H1 (cell line): Measurements from ENCODE around the gene MCHR1. TPM values are rescaled to one million over a fixed set of nuclear protein-coding genes. Genes with fewer than 3 reads are reported as not detected.
A peak's percentile ranks its signal among the peaks of the same experiment; 100 is the strongest.

Experiments
- CTCF ChIA-PET: fragments of 300-600 bp; sonication (Branson Sonifier 250); formaldehyde crosslinking; loops from one replicate; lab custom pipeline; 2021; ENCODE audit not compliant: partially characterized antibody; lab: Charles Lee
- POLR2A ChIA-PET: fragments of 300-600 bp; sonication (Branson Sonifier 250); formaldehyde crosslinking; loops from one replicate; lab custom pipeline; 2021; ENCODE audit warnings: inconsistent platforms; ENCODE audit not compliant: partially characterized antibody; lab: Charles Lee
- DNase-seq, 2 experiments: peaks; one replicate each; pipeline versions ENCODE4 v3.0.0 to v3.0.0-alpha.2; 2010 to 2022; ENCODE audit warnings: low spot score in 2 of 2, low read depth in 1 of 2, mixed read lengths in 1 of 2
- FAIRE-seq: peaks from 2 replicates; lab custom pipeline; 2011; peaks lifted over from hg19 to GRCh38; lab: Jason Lieb, UNC
- H2AFZ ChIP-seq: 2 replicates; pipeline ENCODE4 v1.8.1; 2012; ENCODE audit warnings: low read length, inconsistent platforms
- H2AK5ac ChIP-seq: 2 replicates; pipeline ENCODE4 v1.6.1; 2013; ENCODE audit warnings: low read depth, low read length
- H2BK120ac ChIP-seq: replicated peaks from 2 replicates; pipeline ENCODE3; 2013; ENCODE audit warnings: low read depth, low read length, inconsistent platforms
- H2BK12ac ChIP-seq: 2 replicates; pipeline ENCODE4 v1.6.1; 2013; ENCODE audit warnings: low read depth, low read length
- H2BK15ac ChIP-seq: 2 replicates; pipeline ENCODE4 v1.6.1; 2013; ENCODE audit warnings: low read length
- H2BK20ac ChIP-seq: 2 replicates; pipeline ENCODE4 v1.6.1; 2013; ENCODE audit warnings: low read length
- H2BK5ac ChIP-seq: 2 replicates; pipeline ENCODE4 v1.6.1; 2013; ENCODE audit warnings: low read depth, low read length
- H3K14ac ChIP-seq: 2 replicates; pipeline ENCODE4 v1.6.1; 2013; ENCODE audit warnings: inconsistent platforms; ENCODE audit not compliant: insufficient read length
- H3K18ac ChIP-seq: 2 replicates; pipeline ENCODE4 v1.6.1; 2013; ENCODE audit warnings: low read length; ENCODE audit errors: extremely low read depth
- H3K23ac ChIP-seq: 2 replicates; pipeline ENCODE4 v1.6.1; 2013; ENCODE audit warnings: inconsistent platforms; ENCODE audit not compliant: insufficient read length
- H3K23me2 ChIP-seq: 2 replicates; pipeline ENCODE4 v1.6.1; 2013; ENCODE audit warnings: low read depth, low read length
- H3K27ac ChIP-seq: 2 replicates; pipeline ENCODE4 v1.6.1; 2011; ENCODE audit warnings: low read depth, low read length, inconsistent platforms
- H3K27me3 ChIP-seq, 4 experiments: replicated peaks in 1 of 4; 1 replicate in 1 of 4; 2 replicates in 3 of 4; pipeline versions ENCODE4 v1.6.1 to v1.8.1; 2011 to 2013; ENCODE audit warnings: low read length in 3 of 4, mild to moderate bottlenecking in 3 of 4, inconsistent platforms in 2 of 4, mixed read lengths in 2 of 4, moderate library complexity in 1 of 4; ENCODE audit not compliant: control insufficient read depth in 3 of 4, insufficient read depth in 3 of 4; ENCODE audit errors: extremely low read depth in 1 of 4
- H3K36me3 ChIP-seq, 4 experiments: 2 replicates each; pipeline versions ENCODE4 v1.6.1 to v1.8.1; 2011 to 2013; ENCODE audit warnings: mild to moderate bottlenecking in 4 of 4, low read length in 3 of 4, moderate library complexity in 2 of 4, control low read depth in 1 of 4, inconsistent platforms in 1 of 4; ENCODE audit not compliant: insufficient read depth in 4 of 4, control insufficient read depth in 2 of 4
- H3K4ac ChIP-seq: replicated peaks from 2 replicates; pipeline ENCODE3; 2013; ENCODE audit warnings: low read length, low read depth, mixed read lengths, inconsistent platforms; ENCODE audit not compliant: insufficient read length
- H3K4me1 ChIP-seq, 4 experiments: replicated peaks in 1 of 4; 1 replicate in 1 of 4; 2 replicates in 3 of 4; pipeline versions ENCODE4 v1.6.1 to v1.8.1; 2011 to 2013; ENCODE audit warnings: low read length in 3 of 4, inconsistent platforms in 2 of 4, mixed read lengths in 1 of 4; ENCODE audit not compliant: insufficient read depth in 4 of 4, control insufficient read depth in 3 of 4
- H3K4me2 ChIP-seq, 2 experiments: 2 replicates each; pipeline versions ENCODE4 v1.6.1 to v1.8.1; 2011 to 2013; ENCODE audit warnings: low read depth in 2 of 2, low read length in 2 of 2, control low read depth in 1 of 2, inconsistent platforms in 1 of 2, mild to moderate bottlenecking in 1 of 2; ENCODE audit not compliant: insufficient read depth in 1 of 2
- H3K4me3 ChIP-seq, 4 experiments: fragments of 200-600, 300-600 bp in 1 of 4; sonication (generic), shearing (Covaris generic), sonication (Bioruptor Twin) in 1 of 4; 2 replicates each; pipeline versions ENCODE4 v1.5.1 to v1.8.1; 2011 to 2016; ENCODE audit warnings: low read length in 4 of 4, low read depth in 3 of 4, control low read depth in 2 of 4, inconsistent platforms in 2 of 4, mild to moderate bottlenecking in 2 of 4, mixed read lengths in 1 of 4, moderate library complexity in 1 of 4; ENCODE audit not compliant: insufficient read depth in 2 of 4; ENCODE audit errors: extremely low read depth in 1 of 4
- H3K56ac ChIP-seq: replicated peaks from 2 replicates; pipeline ENCODE3; 2013; ENCODE audit warnings: low read depth, mild to moderate bottlenecking, mixed read lengths, low read length, inconsistent platforms; ENCODE audit not compliant: insufficient read length
- H3K79me1 ChIP-seq: 2 replicates; pipeline ENCODE4 v1.6.1; 2013; ENCODE audit warnings: low read depth, low read length, control low read depth
- H3K79me2 ChIP-seq, 2 experiments: 2 replicates each; pipeline versions ENCODE4 v1.6.1 to v1.8.1; 2012 to 2013; ENCODE audit warnings: low read length in 2 of 2, mild to moderate bottlenecking in 2 of 2, inconsistent platforms in 1 of 2; ENCODE audit not compliant: insufficient read depth in 2 of 2, control insufficient read depth in 1 of 2
- H3K9ac ChIP-seq, 4 experiments: replicated peaks in 1 of 4; 1 replicate in 1 of 4; 2 replicates in 3 of 4; pipeline versions ENCODE4 v1.6.1 to v1.8.1; 2011 to 2013; ENCODE audit warnings: low read depth in 3 of 4, low read length in 3 of 4, control low read depth in 2 of 4, mild to moderate bottlenecking in 2 of 4, moderate library complexity in 2 of 4, inconsistent platforms in 1 of 4; ENCODE audit errors: extremely low read depth in 1 of 4
- H3K9me3 ChIP-seq, 2 experiments: 2 replicates each; pipeline versions ENCODE4 v1.6.1 to v1.8.1; 2012 to 2013; ENCODE audit warnings: mild to moderate bottlenecking in 2 of 2, moderate library complexity in 2 of 2, control low read depth in 1 of 2, inconsistent platforms in 1 of 2, low read depth in 1 of 2, low read length in 1 of 2, mixed read lengths in 1 of 2; ENCODE audit not compliant: insufficient read depth in 2 of 2
- H4K20me1 ChIP-seq, 2 experiments: replicated peaks in 1 of 2; 2 replicates each; pipeline versions ENCODE3 to v1.8.1; 2011 to 2013; ENCODE audit warnings: inconsistent platforms in 2 of 2, low read length in 2 of 2, mild to moderate bottlenecking in 1 of 2; ENCODE audit not compliant: insufficient read depth in 2 of 2, control insufficient read depth in 1 of 2
- H4K5ac ChIP-seq: 2 replicates; pipeline ENCODE4 v1.6.1; 2013; ENCODE audit warnings: low read length, low read depth, mixed read lengths, inconsistent platforms; ENCODE audit not compliant: insufficient read length
- H4K8ac ChIP-seq: 2 replicates; pipeline ENCODE4 v1.8.0; 2013; ENCODE audit warnings: mild to moderate bottlenecking, moderate library complexity, low read length, inconsistent platforms; ENCODE audit not compliant: insufficient read depth; ENCODE audit errors: extremely low read depth
- H4K91ac ChIP-seq: replicated peaks from 2 replicates; pipeline ENCODE3; 2013; ENCODE audit warnings: low read length, mixed read lengths, inconsistent platforms; ENCODE audit not compliant: insufficient read length
- EP300 ChIP-seq, 2 experiments: IDR thresholded peaks; 1 replicate in 1 of 2; 2 replicates in 1 of 2; pipeline ENCODE4 v1.6.1; 2011 to 2012; ENCODE audit warnings: low read depth in 2 of 2, low read length in 2 of 2, mild to moderate bottlenecking in 2 of 2, borderline replicate concordance in 1 of 2, inconsistent platforms in 1 of 2, moderate library complexity in 1 of 2
- YY1 ChIP-seq: IDR thresholded peaks from 2 replicates; pipeline ENCODE4 v1.6.1; 2011; ENCODE audit warnings: low read depth, mild to moderate bottlenecking, low read length
- WGBS, 2 experiments: shearing (Covaris generic) in 1 of 2; methylation state at CpG; one replicate each; pipeline versions ENCODE4 v1.1.6 to v1.1.7; 2013 to 2015; ENCODE audit warnings: low lambda C conversion rate in 2 of 2, mixed read lengths in 2 of 2, inconsistent platforms in 1 of 2, low coverage in 1 of 2, missing lambda C conversion rate in 1 of 2; ENCODE audit not compliant: insufficient replicate concordance in 2 of 2, insufficient coverage in 1 of 2, insufficient read length in 1 of 2; ENCODE audit errors: extremely low coverage in 1 of 2, missing lambda C conversion rate in 1 of 2; 5-methylcytosine and 5-hydroxymethylcytosine counted together
- polyA plus RNA-seq, 7 experiments: library from polyadenylated mRNA; depleted of rRNA in 3 of 7; stranded (reverse) in 5 of 7; unstranded in 2 of 7; fragments of >200 nt in 5 of 7; fragments of 200-250 nt in 2 of 7; gene quantifications; 1 replicate in 5 of 7; 2 replicates in 1 of 7; 4 replicates in 1 of 7; pipeline versions ENCODE4 v1.2.1 to v1.2.3, GENCODE V29; 2011 to 2013; ENCODE audit warnings: missing spikeins in 2 of 7, mixed read lengths in 2 of 7
- total RNA-seq: library from RNA; stranded (reverse); fragmentation: NEBNext Ultra II Directional; extraction: Animal tissue kit (Norgen Biotek cat#: 25700); gene quantifications from 2 replicates; pipeline ENCODE4 v1.2.1, GENCODE V29; 2021
- TF ChIP-seq, protein P1 (sequence below), 3 experiments: IDR thresholded peaks; 1 replicate in 2 of 3; 2 replicates in 1 of 3; pipeline versions ENCODE4 v1.5.1 to v1.6.1; 2011; ENCODE audit warnings: low read length in 3 of 3, mild to moderate bottlenecking in 3 of 3, inconsistent platforms in 2 of 3, low read depth in 1 of 3, moderate library complexity in 1 of 3; ENCODE audit not compliant: insufficient read depth in 1 of 3; ENCODE audit errors: control extremely low read depth in 1 of 3

The MCHR1 gene
- total and polyA plus RNA-seq, 2 of the 8 experiments (the other 6 are each of a cell fraction or from before 2014, with no cell fraction given), result 0.91 to 7.6 TPM

DNA sequence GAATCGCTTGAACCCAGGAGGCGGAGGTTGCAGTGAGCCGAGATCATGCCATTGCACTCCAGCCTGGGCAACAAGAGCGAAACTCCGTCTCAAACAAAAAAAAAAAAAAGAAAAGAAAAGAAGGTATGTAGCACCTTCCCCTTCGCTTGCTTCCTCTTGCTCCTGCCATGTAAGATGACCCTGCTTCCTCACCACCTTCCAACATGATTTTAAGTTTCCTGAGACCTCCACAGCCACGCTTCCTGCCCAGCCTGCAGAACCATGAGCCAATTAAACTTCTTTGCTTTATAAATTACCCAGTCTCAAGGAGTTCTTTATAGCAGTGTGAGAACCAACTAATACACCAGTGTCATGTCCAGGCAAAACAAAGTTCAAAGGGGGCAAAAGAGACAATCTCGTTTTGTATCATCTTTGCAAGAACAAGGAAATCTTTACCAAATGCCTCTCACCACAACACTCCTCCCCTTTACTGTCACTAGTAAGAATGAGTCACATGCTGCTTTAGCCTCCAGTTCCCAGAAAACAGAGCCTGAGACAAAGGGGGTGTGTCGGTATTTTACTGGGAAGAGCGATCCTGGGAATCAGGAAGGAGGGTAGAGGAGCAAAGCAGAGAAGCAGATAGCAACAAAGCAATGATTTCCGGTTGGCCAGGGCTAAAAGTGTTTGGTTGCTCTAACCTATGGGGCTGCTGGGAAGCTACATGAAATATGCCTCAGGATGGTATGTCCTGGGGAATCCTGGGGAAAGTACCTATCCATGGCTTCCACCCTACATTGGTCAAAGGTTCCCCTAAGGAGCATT, 10.5 kb upstream of the MCHR1 start:
- no peak overlapping the region for H3K18ac ChIP-seq
- ChIA-PET CTCF (interaction anchor here (0.5 to 0.8 kb wide), 2 partner anchors 11 to 92 kb away, joined by 3 read pairs; no protein-coding TSS in a partner anchor), POLR2A (no interaction called here)
- H2BK15ac ChIP-seq, result no peak overlapping the region
- H3K9me3 ChIP-seq, result no peaks in the 10 kb centered on the region
- H4K91ac ChIP-seq, result no peak overlapping the region
- no peak for DNase-seq
- H2BK5ac ChIP-seq, result no peak overlapping the region
- no peaks in the 10 kb centered on the region for H3K23me2 ChIP-seq
- TF ChIP-seq EP300 (IDR thresholded peaks at IDR 0.05; ENCODE audit: borderline replicate concordance in 1 of 2, low read depth in 2 of 2, low read length in 2 of 2), result no peak
- TF ChIP-seq YY1, result no peak
- TF ChIP-seq, protein P1, sequence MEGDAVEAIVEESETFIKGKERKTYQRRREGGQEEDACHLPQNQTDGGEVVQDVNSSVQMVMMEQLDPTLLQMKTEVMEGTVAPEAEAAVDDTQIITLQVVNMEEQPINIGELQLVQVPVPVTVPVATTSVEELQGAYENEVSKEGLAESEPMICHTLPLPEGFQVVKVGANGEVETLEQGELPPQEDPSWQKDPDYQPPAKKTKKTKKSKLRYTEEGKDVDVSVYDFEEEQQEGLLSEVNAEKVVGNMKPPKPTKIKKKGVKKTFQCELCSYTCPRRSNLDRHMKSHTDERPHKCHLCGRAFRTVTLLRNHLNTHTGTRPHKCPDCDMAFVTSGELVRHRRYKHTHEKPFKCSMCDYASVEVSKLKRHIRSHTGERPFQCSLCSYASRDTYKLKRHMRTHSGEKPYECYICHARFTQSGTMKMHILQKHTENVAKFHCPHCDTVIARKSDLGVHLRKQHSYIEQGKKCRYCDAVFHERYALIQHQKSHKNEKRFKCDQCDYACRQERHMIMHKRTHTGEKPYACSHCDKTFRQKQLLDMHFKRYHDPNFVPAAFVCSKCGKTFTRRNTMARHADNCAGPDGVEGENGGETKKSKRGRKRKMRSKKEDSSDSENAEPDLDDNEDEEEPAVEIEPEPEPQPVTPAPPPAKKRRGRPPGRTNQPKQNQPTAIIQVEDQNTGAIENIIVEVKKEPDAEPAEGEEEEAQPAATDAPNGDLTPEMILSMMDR (IDR thresholded peaks at IDR 0.05; ENCODE audit: control extremely low read depth in 1 of 3, insufficient read depth in 1 of 3, low read depth in 1 of 3, low read length in 3 of 3), result no peak
- H3K4me1 ChIP-seq, result no peaks in the 10 kb centered on the region
- no peak overlapping the region for H4K5ac ChIP-seq
- FAIRE-seq, result peak; percentile 19
- H3K79me1 ChIP-seq, result no peaks in the 10 kb centered on the region
- no peak overlapping the region for H3K9ac ChIP-seq
- H4K20me1 ChIP-seq, result no peaks in the 10 kb centered on the region
- H3K56ac ChIP-seq, result no peak overlapping the region
- H2BK120ac ChIP-seq, result no peak overlapping the region
- H3K36me3 ChIP-seq, result no peaks in the 10 kb centered on the region
- H3K4ac ChIP-seq, result no peak overlapping the region
- no peak overlapping the region for H3K4me3 ChIP-seq
- no peak overlapping the region; the same call in 1 of the 2 replicates for H2BK20ac ChIP-seq
- WGBS, 2 experiments, result 87% methylated on average over 9 of the region's 11 CpGs; no CpG with 5 or more reads in 1 of the 2 experiments
- no peaks in the 10 kb centered on the region for H3K79me2 ChIP-seq
- no peak overlapping the region for H3K23ac ChIP-seq
- H2BK12ac ChIP-seq, result no peak overlapping the region
- no peak overlapping the region for H2AFZ ChIP-seq
- no peak overlapping the region for H3K4me2 ChIP-seq
- no peak overlapping the region for H2AK5ac ChIP-seq
- H3K27me3 ChIP-seq, result no peaks in the 10 kb centered on the region
- H4K8ac ChIP-seq, result no peak overlapping the region
- H3K27ac ChIP-seq, result no peak overlapping the region
- no peak overlapping the region for H3K14ac ChIP-seq
